ENCODE measurements around the gene XKR7. TPM values are rescaled to one million over a fixed set of nuclear protein-coding genes. Genes with fewer than 3 reads are reported as not detected.

Gene XKR7
- total and polyA plus RNA-seq, 4 donors = 0.02 to 0.12 (median 0.05) TPM

GRCh38 chr20:32012159-32012688 is 44.3 kb downstream of the XKR7 start:
- DNase-seq = no peak
- no peak for ATAC-seq (ENCODE audit: insufficient read depth, low FRiP score)
- H3K9ac ChIP-seq (ENCODE audit: insufficient read depth in 1 of 2, low read length in 2 of 2) = no peak overlapping the region
- peak overlapping the region; percentile 4 for H3K4me3 ChIP-seq
- 67 to 85% methylated on average over 5 of the region's 5 CpGs for WGBS, 2 donors
- H3K27me3 ChIP-seq (ENCODE audit: control insufficient read depth in 3 of 3, insufficient read depth in 3 of 3, low read length in 2 of 3) = peaks cover 0 to 10% (median 2%) of the 10 kb centered on the region in 3 donors
- H3K27ac ChIP-seq (ENCODE audit: low read depth in 1 of 2, low read length in 1 of 2) = no peak overlapping the region
- no peak for TF ChIP-seq CTCF (IDR thresholded peaks at IDR 0.05; ENCODE audit: control extremely low read depth, extremely low read depth)
- H3K4me1 ChIP-seq (ENCODE audit: control insufficient read depth in 5 of 5, insufficient read depth in 5 of 5, low read length in 5 of 5) = peaks cover 0 to 4% (median 0%) of the 10 kb centered on the region in 5 donors
- no peaks in the 10 kb centered on the region for H3K9me3 ChIP-seq (ENCODE audit: control insufficient read depth in 4 of 4, insufficient read depth in 3 of 4, low read length in 3 of 4)
- no peaks in the 10 kb centered on the region for H3K36me3 ChIP-seq (ENCODE audit: control insufficient read depth in 4 of 4, insufficient read depth in 4 of 4, low read length in 4 of 4)

GRCh38 chr20:32013326-32013725 is 45.4 kb downstream of the XKR7 start:
- ATAC-seq (ENCODE audit: insufficient read depth, low FRiP score) (no peak), DNase-seq (no peak)
- Histone ChIP-seq H3K36me3 (ENCODE audit: control insufficient read depth in 4 of 4, insufficient read depth in 4 of 4, low read length in 4 of 4) (no peaks in the 10 kb centered on the region), H3K9me3 (ENCODE audit: control insufficient read depth in 4 of 4, insufficient read depth in 3 of 4, low read length in 3 of 4) (no peaks in the 10 kb centered on the region), H3K4me3 (no peak overlapping the region), H3K9ac (ENCODE audit: insufficient read depth in 1 of 2, low read length in 2 of 2) (no peak overlapping the region), H3K27me3 (ENCODE audit: control insufficient read depth in 3 of 3, insufficient read depth in 3 of 3, low read length in 2 of 3) (peaks cover 0 to 11% (median 8%) of the 10 kb centered on the region in 3 donors), H3K4me1 (ENCODE audit: control insufficient read depth in 5 of 5, insufficient read depth in 5 of 5, low read length in 5 of 5) (peaks cover 0 to 5% (median 0%) of the 10 kb centered on the region in 5 donors), H3K27ac (ENCODE audit: low read depth in 1 of 2, low read length in 1 of 2) (no peak overlapping the region)
- 67 to 80% methylated on average over 7 of the region's 7 CpGs for WGBS, 2 donors
- TF ChIP-seq CTCF (IDR thresholded peaks at IDR 0.05; ENCODE audit: control extremely low read depth, extremely low read depth) = no peak

- Histone ChIP-seq H3K27me3 (ENCODE audit: control insufficient read depth in 3 of 3, insufficient read depth in 3 of 3, low read length in 2 of 3) (peaks cover 2 to 32% (median 25%) of the 10 kb centered on the region in 3 donors), H3K4me3 (no peak overlapping the region), H3K4me1 (ENCODE audit: control insufficient read depth in 5 of 5, insufficient read depth in 5 of 5, low read length in 5 of 5) (peaks cover 0 to 12% (median 0%) of the 10 kb centered on the region in 5 donors), H3K9me3 (ENCODE audit: control insufficient read depth in 4 of 4, insufficient read depth in 3 of 4, low read length in 3 of 4) (peaks cover 0 to 3% (median 0%) of the 10 kb centered on the region in 4 donors), H3K36me3 (ENCODE audit: control insufficient read depth in 4 of 4, insufficient read depth in 4 of 4, low read length in 4 of 4) (no peaks in the 10 kb centered on the region), H3K9ac (ENCODE audit: insufficient read depth in 1 of 2, low read length in 2 of 2) (no peak overlapping the region), H3K27ac (ENCODE audit: low read depth in 1 of 2, low read length in 1 of 2) (no peak overlapping the region)
- TF ChIP-seq CTCF (IDR thresholded peaks at IDR 0.05; ENCODE audit: control extremely low read depth, extremely low read depth) = no peak
- peak in 2 of 3 donors; percentile 38 to 51 for DNase-seq
- WGBS, 2 donors = 29 to 31% methylated on average over 24 to 28 of the region's 35 CpGs
- peak; percentile 15 for ATAC-seq (ENCODE audit: insufficient read depth, low FRiP score)
Measured at GRCh38 chr20:32017711-32018251, 49.8 kb downstream of the XKR7 start.

Data from lung (tissue), 12 donors.